ENCODE data around the gene TRAPPC12. TPM values are rescaled to one million over a fixed set of nuclear protein-coding genes. Genes with fewer than 3 reads are reported as not detected.
"Not testable (repeated sequence)": the region's sequence is repeated elsewhere in the genome, so short reads cannot be mapped to it uniquely, and the experiment has no call there.

TRAPPC12 gene
- total RNA-seq = 78.9 TPM
- long read RNA-seq, partial matches to known transcripts = 6 of 16 reads
- long read RNA-seq, other reads (novel, unspliced or antisense) = 10 of 16 reads

DNA sequence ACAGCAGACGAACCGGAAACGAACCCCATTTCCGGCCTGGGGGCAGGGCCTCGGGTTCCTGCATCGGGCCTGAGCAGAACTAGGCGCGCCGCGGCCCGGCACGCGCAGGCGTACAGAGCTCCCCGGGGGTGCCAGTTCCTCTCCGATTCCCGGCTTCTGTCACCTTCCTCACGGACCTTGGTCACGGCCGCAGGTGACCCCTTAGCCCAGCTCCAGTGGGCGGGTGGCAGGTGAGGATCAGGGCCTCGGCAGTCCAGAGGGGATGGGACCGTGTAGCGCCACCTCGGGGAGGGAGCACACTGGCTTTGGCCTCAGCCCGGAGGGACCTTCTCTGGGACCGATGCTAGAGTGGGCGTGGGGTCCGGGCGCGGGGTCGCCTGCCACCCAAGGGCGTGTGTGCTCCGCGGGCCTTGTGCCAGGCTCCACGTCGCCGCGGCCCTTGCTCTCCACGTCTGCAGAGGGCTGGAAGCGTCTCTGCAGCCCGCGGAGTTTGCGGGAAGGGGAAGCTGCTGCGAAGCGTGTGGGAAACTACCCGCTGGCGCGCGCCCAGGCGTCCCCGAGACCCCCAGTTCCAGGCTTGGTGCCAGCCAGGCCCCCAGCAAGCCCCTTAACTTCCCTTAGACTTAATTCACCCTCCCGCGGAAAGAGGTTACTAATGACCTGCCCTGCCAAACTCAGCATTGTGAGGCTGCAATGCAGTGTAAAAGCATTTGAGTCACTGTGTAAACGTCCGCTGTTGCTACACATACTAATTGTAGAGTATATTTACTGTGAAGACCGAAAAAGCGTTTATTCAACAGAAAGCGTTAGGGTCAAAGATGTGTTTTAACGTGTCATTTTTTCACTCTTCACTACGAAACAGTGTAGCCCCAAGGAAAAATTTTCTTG is at the start of gene TRAPPC12:
TRAPPC12 (plus strand) TSS at position 48 of the 888 bp plus-strand sequence. CDS start 7,930 bp downstream, outside the sequence.
- peak; percentile 97 for DNase-seq (ENCODE audit: low spot score)

DNA sequence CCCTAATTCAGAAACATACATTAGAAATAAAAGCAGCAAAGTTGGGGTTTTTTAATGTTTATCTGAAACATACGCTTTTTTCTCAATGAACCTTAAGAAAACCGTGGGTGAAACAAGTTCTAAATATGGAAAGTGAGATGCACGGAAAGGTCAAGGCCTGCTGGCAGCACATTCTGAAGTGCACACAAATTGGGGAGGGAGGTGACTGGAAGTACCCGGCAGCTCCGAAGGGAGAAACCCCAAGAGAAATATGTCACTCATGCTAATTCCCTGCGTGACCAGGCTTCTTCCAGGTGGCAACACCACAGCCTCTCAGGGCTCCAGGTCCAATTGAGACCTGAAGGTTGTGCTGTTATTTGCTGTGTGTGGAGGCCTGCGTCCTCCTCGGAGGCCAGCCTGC is 47.4 kb upstream of the TRAPPC12 start:
- DNase-seq (ENCODE audit: low spot score) = no peak

DNA sequence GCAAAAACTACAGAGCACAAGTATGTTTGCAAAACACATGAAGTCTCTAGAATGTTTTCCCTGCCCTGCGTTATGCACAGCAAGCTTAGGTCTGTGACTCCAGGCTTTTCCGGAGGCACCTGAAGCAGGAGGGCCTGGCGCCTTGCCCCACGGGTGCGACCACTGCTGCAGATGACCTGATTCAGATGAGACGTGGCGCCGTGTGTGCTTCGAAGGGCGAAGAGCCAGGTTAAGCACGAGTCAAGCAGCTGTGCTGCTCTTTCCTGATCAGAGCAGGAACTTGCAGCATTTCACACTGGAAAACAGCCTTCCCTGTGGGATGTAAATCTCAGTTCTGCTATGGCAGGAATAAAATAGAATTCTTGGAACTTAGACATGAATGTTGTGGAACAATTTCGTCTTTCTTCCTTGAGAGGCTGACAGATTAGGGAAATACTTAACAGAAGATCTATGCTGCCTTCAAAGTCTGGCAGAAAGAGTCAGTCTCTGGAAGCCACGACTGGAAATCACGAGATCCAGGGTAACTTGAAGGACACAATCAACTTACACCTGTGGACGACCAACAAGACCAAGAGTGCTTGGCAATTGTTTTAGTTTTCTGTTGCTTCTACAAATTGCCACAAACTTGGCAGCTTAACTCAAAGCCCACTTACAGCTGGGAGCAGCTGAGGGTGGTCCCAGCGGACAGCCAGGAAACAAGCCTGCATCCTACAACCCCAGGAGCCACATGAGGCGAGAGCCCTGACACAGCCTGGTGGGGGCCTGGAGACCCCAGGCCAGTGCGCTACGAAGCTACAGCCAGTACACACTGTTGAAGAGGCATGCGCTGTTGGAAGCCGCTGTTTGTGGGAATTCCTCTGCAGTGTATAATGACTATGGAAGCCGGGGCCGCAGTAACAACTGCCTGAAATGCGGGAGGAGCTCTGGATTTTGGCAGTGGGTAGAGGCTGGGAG is 44.8 kb upstream of the TRAPPC12 start:
- no peak for DNase-seq (ENCODE audit: low spot score)

DNA sequence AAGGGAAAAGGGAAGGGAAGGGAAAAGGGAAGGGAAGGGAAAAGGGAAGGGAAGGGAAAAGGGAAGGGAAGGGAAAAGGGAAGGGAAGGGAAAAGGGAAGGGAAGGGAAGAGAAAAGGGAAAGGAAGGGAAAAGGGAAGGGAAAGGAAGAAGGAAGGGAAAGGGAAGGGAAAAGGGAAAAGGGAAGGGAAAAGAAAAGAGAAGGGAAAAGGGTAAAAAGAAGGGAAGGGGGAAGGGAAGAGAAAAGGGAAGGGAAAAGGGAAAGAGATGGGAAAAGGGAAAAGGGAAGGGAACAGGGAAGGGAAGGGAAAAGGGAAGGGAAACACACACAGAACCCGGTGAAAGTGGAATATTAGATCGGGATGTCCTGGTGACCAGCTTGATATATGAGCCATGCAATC is 42.6 kb upstream of the TRAPPC12 start:
- DNase-seq (ENCODE audit: low spot score) = no peak

DNA sequence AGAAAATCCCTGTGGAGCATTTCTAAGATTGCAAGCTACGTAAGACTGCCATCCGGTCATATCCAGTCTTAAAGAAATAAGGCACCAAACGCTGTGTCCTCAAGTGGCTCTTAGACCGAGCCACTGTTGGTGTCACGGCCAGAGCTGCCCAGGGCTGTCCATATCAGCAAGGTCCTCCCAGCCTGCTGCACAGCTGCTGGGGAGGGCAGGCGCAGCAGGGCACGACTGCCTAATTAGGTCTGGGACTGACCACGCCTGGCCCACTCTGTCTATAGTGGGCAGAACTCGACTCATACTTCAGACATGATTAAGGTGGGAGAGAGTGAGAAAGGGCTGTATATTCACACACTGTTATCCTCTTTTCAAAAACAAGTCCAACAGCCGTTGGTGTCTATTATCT is 41.2 kb upstream of the TRAPPC12 start:
- DNase-seq (ENCODE audit: low spot score) = no peak

DNA sequence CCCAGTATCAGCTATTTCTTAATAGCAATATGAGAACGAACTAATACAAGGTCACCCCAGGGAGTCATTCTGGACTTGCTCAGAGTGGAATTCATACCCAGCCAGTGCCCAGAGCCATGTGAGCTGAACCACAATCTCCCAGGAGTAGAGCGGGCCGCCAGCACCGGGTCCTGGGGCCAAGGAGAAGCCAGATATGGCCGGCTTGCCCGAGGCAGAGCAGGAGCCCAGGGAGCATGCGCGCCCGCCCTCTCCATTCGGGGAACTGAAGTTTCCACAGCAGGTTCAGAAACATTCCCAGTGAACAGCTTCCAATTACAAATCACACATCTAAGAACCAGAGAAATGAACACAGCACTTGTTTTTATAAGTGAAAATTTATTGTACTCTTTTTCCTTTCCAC is 39.4 kb upstream of the TRAPPC12 start:
- no peak for DNase-seq (ENCODE audit: low spot score)

DNA sequence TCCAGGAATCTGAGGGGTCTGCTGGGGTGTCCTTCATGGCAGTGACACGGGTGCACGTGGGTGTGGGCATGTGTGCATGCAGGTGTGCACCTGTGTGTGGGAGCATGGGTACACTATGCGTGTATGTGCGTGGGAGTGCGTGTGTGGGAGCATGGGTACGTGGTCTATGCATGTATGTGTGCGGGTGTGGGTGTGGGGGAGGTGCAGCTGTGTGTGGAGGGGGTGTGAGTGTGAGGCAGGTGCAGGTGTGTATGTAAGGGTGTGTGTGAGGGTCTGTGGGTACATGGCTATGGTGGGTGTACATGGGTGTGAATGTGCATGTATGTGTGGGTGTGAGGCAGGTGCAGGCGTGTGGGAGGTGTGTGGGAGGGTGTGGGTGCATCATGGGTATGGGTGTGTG is 38.2 kb upstream of the TRAPPC12 start:
- DNase-seq (ENCODE audit: low spot score) = peak; percentile 81

DNA sequence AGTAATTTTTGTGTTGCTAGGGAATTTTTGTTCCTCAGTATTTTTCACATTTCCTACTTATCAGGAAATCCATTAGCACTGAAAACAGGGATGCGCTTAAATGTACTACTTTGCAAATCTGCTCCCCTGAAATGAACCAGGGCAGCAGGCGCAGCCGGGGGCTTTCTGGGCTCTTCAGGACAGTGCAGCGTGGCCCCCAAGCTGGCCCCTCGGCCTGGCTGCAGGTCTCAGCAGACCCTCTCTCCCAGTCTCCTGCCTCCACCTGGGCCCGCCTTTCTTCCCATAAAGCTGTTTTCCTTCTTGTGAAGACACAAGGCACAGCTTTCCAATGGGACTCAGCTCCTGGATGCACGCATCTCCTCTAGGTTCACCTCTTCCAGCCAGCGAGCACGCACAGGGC is 37.2 kb upstream of the TRAPPC12 start:
- peak; percentile 37 for DNase-seq (ENCODE audit: low spot score)

DNA sequence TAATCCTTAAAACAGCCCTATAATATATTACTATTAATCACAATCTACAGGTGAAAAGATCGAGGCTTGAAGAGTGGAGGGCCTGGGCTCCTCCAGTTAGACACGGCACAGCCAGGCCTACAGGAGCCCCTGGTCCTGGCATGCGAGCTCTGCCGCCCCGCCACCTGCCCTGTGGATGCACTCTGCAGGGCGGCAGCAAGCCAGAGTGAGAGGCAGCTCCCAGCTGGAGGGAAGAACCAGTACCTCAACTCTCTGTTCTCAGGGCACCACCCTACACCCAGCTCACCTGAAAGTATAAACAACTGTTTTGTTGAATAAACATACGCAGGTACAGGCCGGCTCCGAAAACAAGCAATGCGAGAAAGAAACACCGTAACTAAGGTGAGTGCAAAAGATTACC is 36.5 kb upstream of the TRAPPC12 start:
- DNase-seq (ENCODE audit: low spot score) = no peak

DNA sequence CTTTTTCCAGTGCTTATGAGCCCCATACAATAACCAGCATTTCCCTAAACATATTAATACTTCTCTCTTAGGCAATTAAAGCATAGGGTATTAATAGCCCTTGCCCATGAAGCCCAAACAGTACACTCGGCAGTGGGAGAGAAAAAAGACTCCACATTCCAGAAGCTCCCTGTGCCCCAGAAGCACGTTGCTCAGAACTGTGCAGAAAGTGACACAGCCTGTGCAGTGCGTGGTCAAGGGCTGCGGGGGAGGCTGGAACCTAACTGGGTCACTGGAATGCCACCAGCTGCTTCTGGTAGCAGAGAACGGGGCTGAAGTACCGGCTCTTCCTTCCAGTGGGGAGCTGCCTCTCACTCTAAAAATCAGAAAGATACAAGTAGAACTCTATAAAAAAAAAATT is 34.6 kb upstream of the TRAPPC12 start:
- no peak for DNase-seq (ENCODE audit: low spot score)

DNA sequence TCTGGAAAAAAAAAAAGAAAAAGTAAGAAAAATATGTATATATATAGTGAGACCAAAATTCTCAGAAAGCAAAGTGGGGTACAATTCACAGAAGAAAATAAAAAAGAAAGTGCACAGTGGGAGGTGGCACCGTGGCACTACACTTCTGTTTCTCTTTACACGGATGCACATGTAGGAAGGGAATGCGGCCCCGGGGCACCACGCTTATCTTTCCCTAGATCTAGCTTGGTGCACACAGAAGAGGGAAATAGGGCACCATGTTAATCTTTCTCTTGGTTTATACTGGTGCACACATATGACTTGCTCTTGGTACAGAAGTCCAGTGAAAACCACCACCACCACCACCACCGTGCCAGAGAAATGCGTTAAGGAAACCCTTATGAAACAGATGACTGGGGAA is 33.9 kb upstream of the TRAPPC12 start:
- DNase-seq (ENCODE audit: low spot score) = no peak

DNA sequence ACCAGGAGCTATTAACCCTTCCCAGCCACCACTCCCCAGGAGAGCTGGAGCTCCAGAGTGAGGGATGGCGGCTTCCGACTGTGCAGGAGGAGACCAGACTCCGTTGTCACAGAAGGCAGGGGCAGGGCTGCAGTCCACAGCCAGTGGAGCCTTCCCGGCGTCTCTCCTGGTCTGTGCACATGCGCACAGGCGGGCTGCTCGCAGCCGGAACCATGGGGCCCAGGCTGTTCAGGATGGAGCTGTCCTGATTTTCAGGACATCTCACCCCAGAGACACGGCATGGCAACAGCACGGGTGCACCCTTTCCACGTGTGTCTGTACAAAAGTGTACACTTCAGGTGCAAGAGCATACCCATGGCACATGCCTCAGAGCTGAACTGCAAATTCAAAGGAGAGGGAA is 30.7 kb upstream of the TRAPPC12 start:
- DNase-seq (ENCODE audit: low spot score) = no peak

DNA sequence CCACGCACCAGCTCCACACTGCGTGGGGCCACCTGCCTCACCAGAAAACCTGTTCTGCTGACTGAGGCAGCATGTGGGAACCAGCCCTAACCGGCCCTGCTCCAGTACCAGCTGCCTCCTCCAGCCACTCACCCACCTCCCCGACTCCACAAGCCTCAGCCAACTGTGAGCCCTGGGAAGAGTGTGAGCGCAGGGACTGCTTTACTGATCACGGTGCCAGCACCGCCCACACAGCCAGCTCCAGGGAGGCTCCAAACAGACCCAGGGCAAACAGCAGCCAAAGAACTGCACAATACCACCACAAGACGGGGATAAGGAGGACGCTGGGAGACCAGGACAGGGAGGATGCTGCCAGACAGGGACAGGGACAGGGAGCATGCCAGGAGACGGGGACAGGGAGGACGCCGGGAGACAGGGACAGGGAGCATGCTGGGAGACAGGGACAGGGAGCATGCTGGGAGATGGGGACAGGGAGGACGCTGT is 30.2 kb upstream of the TRAPPC12 start:
- DNase-seq (ENCODE audit: low spot score) = no peak

DNA sequence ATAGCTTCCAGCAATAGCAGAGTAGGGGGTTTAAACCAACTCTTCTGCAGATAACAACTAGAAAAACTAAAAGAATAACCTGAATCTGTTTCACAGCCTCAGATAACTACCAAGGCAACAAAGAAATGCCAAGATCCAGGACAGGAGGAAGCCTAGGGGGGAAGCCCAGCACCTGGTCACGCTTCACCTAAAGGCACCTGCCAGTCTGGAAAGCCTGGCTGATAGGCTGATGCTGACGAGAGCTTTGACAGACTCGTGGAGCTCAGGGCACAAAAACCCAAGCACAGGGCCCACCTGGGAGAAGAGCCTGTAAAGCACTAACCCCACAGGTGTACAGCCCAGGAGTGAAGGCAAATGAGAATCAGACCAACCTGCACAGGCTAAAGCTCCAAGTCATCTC is 24.5 kb upstream of the TRAPPC12 start:
- no peak for DNase-seq (ENCODE audit: low spot score)

DNA sequence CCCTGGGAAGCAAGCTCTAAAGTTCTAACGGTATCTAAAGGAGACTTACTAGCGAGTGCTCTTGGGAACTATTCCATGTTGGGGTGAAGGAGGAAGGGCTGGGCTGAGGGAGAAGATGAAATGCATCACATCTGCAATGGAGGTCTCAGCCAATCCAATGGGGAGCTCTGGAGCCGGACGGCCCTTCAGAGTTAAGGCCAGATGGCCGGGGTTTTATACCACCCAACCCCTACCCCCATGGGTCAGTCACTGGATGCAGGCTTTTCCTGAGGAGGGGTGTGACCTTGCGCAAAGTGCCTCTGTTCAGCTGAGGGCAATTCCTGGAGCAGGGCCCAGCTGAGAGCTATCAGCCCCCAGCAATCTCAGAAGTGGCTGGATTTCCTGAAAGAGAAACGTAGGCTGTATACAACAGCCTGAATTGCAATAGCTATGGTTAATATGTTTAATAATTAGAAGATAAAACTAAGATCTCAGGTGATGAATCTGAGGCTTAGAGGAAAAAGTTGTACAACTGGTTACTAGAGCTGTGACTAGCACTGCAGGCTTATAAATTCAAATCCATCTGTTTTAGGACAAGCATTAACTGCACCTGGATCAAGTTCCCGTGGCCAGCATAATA is 23.4 kb upstream of the TRAPPC12 start:
- no peak for DNase-seq (ENCODE audit: low spot score)

DNA sequence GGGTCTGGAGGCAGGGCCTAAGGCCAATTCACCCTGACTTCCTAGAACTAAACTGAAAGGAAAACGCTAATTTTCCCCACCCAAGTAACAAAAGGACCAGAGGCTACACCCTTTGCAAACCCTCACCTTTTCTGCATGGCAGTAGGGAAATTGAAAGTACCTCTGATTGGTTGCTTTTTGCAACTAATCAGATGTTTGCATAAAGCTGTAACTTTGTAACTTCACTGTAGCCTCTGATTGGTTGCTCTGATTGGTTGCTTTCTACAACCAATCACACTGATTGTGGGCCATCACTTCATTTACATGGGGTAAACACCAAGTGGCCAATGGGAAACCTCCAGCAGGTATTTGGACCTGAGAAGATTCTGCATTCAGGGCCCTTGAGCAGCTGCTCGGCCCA is 22.7 kb upstream of the TRAPPC12 start:
- DNase-seq (ENCODE audit: low spot score) = no peak

DNA sequence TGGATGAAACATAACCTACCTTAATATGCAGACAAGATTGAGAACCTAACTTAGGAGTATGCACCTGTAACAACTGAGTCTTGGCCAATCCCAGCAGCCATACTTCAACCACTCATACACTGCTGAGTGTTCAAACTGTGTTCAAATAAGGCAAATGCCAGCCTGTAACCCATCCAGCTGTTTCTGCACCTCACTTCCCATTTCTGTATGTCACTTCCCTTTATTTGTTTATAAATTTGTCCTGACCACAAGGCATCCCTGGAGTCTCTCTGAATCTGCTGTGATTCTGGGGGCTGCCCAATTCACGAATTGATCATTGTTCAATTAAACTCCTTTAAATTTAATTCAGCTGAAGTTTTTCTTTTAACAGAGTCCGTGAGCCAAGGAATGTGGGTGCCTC is 22.0 kb upstream of the TRAPPC12 start:
- not testable (repeated sequence) for DNase-seq (ENCODE audit: low spot score)

DNA sequence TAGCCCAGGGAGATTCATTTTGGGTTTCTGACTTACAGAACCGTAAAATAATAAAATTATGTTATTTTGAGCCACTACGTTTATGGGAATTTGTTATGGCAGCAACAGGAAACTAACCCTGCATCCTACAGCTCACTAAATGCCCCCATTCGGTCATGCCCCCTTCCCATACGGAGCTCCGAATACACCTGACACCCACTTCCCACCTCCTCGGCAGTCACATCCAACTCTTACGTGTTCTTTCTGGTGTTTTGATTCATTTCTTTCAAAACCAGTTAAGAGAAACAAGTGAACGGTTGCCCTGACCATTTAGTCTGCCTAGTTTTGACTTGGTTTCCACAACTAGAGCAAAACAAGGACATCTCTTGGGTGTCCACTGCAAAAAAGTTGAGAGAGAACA is 21.6 kb upstream of the TRAPPC12 start:
- no peak for DNase-seq (ENCODE audit: low spot score)

DNA sequence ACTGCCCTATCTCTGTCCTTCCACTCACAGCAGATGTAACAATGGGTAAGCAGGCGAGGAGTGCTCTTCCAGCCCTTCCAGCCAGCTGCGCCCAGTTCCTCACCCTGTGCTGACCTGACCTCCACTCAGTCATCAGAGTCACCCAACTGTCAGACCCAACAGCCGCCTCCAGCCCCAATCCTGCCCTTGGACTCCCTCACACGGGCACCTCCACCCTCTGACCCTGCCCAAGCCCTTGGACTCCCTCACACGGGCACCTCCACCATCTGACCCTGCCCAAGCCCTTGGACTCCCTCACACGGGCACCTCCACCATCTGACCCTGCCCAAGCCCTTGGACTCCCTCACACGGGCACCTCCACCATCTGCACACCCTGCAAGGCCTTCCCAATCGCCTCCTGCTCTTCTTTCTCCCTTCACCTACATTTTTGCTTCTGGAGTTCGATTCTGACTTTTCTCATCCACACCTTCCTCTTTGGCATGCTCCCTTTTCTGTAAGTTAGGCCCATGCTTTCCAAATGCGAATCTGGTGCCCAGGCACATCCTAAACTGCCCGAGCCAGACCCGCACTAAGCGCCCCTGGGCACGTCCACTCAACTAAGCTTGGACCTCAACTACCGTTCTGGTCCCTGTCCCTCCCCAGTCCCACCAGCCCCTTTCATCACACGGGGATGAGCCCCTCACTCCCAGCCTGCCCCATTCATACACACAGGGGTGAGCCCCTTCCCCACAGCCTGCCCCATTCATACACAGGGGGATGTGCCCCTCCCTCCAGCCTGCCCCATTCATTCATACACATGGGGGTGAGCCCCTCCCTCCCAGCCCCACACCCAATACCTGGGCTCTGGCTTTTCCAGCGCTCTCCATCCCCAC is 17.7 kb upstream of the TRAPPC12 start:
- no peak for DNase-seq (ENCODE audit: low spot score)

DNA sequence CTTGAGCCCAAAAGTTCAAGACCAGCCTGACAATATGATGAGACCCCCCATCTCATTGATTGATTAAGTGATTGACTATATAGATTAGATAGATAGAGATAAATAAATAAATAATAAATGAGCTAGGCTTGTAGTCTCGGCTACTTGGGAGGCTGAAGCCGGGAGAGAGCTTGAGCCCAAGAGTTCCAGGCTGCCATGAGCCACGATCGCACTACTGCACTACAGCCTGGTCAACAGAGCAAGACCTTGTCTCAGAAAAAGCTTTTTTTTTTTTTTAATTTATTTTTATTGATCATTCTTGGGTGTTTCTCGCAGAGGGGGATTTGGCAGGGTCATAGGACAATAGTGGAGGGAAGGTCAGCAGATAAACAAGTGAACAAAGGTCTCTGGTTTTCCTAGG is 14.3 kb upstream of the TRAPPC12 start:
- DNase-seq (ENCODE audit: low spot score) = no peak
